Stimulated activated CD8-positive, alpha-beta memory T cell treated with anti-CD3 and anti-CD28 coated beads, Interleukin-2, amount 100 ng/mL, for 1 hour (primary cell): ENCODE data around the gene GABBR2.
"Not testable (repeated sequence)": the region's sequence is repeated elsewhere in the genome, so short reads cannot be mapped to it uniquely, and the experiment has no call there.

Experiments used
- DNase-seq, 2 donors: peaks; one replicate each; pipeline ENCODE4 v3.0.0-alpha.2; 2020; ENCODE audit warnings: low read depth in 2 of 2

The GABBR2 gene

GRCh38 chr9:98596486-98596885 lies 112.2 kb downstream of the GABBR2 start:
- no peak for DNase-seq

- DNase-seq = no peak
Observed at GRCh38 chr9:98594546-98595160, 114.1 kb downstream of the GABBR2 start.

- no peak for DNase-seq
Observed at GRCh38 chr9:98593354-98594253, 115.1 kb downstream of the GABBR2 start.

GRCh38 chr9:98591696-98592095 lies 117.0 kb downstream of the GABBR2 start:
- DNase-seq = no peak

- DNase-seq = no peak
Observed at GRCh38 chr9:98590101-98590500, 118.6 kb downstream of the GABBR2 start.

- DNase-seq = no peak
Observed at GRCh38 chr9:98589102-98589501, 119.6 kb downstream of the GABBR2 start.

GRCh38 chr9:98584853-98585438 lies 123.8 kb downstream of the GABBR2 start:
- not testable (repeated sequence) for DNase-seq

- no peak for DNase-seq
Observed at GRCh38 chr9:98584059-98584458, 124.7 kb downstream of the GABBR2 start.

GRCh38 chr9:98583417-98583816 lies 125.3 kb downstream of the GABBR2 start:
- DNase-seq = no peak

- no peak for DNase-seq
Observed at GRCh38 chr9:98580956-98581355, 127.8 kb downstream of the GABBR2 start.

GRCh38 chr9:98579700-98580099 lies 129.0 kb downstream of the GABBR2 start:
- DNase-seq = no peak

- no peak for DNase-seq
Observed at GRCh38 chr9:98577446-98577845, 131.3 kb downstream of the GABBR2 start.

GRCh38 chr9:98576859-98577258 lies 131.9 kb downstream of the GABBR2 start:
- DNase-seq = no peak

- DNase-seq = no peak
Observed at GRCh38 chr9:98576354-98576753, 132.4 kb downstream of the GABBR2 start.

- DNase-seq = no peak
Observed at GRCh38 chr9:98575379-98576346, 133.1 kb downstream of the GABBR2 start.

- no peak for DNase-seq
Observed at GRCh38 chr9:98573749-98574278, 134.9 kb downstream of the GABBR2 start.

GRCh38 chr9:98572796-98573195 lies 135.9 kb downstream of the GABBR2 start:
- no peak for DNase-seq

GRCh38 chr9:98572054-98572627 lies 136.6 kb downstream of the GABBR2 start:
- no peak for DNase-seq

GRCh38 chr9:98571643-98572042 lies 137.1 kb downstream of the GABBR2 start:
- DNase-seq = no peak

GRCh38 chr9:98570663-98571440 lies 137.9 kb downstream of the GABBR2 start:
- DNase-seq = no peak
